Astrocyte of the hippocampus (primary cell): Measurements from ENCODE around the gene PIGT.
A peak's percentile ranks its signal among the peaks of the same experiment; 100 is the strongest.

Experiments used
- DNase-seq: peaks from one replicate; pipeline ENCODE4 v3.0.0; 2011; ENCODE audit warnings: low read depth, low spot score

The PIGT gene

DNA sequence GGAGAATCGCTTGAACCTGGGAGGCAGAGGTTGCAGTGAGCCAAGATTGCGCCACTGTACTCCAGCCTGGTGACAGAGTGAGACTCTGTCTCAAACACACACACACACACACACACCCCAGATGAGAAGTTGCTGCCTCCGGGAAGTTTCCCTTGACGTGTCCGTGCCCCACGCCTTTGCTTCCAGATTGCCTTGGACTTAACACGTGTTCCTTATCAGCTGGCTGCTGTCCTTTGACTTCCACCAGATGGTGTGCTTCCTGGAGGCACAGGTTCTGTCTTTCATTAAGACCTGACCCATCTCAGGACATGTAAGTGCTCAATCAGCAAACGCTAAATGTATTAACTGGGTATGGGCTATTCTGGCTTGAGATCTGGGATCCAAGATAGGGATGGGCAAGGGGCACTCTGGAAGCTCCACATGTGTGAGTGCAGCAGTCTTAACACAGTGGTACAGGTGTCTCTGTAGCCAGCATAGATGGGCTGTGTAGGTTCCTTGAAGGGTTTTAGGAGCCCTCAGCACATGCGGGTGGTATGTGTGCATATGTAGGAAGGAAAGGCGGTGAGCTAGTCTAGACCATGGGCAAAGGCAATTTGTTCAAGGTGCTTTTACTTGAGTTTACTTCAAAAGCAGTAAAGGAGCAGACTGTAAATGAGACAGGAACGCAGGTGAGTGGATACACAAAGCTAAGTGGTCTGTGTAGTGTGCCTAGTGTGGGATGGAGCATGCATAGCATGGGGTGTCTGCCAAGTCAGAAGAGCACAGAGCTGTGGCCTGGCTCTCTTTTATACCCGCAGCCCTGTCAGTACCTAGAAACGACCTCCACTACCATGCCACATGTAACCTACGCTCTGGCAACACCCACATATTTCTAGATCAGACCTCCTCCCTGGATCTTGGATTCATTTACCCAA is 11.6 kb downstream of the PIGT start:
- no peak for DNase-seq

DNA sequence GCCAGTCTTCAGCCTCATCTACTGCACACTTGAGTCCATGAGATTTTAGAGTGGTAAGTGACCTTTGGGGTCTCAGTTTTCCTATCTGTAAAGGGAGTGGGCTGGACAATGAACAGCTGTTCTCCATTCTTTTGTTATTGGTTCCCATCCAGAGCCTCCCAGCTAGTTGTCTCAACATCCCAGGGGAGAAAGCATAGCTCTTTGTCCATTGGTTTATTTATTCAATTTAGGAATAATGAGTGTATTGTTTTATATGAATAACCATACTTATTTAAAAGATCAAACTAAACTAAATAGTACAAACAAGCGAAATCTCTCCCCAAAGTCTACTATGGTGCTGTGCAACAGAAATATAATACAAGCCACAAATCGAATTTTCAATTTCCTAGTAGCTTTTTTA is 13.7 kb downstream of the PIGT start:
- DNase-seq, result no peak

DNA sequence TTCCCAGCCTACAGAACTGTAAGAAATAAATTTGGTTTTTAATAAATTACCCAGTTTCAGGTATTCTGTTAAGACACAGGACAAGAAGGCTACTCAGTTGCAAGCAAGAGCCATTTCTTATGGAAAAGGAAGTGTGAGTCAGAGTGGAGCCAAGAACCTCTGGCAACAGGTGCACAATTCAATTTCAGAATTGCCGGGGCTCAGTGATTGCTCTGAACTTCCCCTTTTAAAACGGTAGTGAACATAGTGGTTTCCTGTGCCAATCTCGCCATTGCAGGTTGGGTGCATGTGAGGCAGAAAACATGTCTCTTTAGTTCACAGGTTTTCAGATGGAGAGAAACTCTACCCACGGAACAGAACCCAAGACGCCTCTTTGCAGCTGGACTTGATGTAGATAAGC is 16.4 kb downstream of the PIGT start:
- DNase-seq, result no peak

- peak; percentile 79 for DNase-seq
Measured at GRCh38 chr20:45433316-45433715, 17.4 kb downstream of the PIGT start.

- DNase-seq, result no peak
Measured at GRCh38 chr20:45433976-45434375, 18.0 kb downstream of the PIGT start.

GRCh38 chr20:45436732-45437485 is 21.0 kb downstream of the PIGT start:
- peak; percentile 93 for DNase-seq

DNA sequence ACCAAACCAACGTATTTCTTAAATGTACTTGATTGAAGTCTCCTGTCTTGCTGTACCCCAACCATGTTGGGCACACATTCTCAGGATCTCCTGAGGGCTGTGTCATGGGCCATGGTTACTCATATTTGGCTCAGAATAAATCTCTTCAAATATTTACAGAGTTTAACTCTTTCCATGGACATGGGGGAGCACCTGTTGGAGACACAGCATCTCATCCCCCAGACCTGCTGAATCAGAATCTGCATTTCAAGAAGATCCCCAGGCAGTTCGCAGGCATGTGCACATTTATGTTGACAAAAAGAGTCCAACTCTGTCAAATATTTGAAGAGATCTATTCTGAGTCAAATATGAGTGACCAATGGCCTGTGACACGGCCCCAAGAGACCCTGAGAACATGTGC is 24.5 kb downstream of the PIGT start:
- no peak for DNase-seq

DNA sequence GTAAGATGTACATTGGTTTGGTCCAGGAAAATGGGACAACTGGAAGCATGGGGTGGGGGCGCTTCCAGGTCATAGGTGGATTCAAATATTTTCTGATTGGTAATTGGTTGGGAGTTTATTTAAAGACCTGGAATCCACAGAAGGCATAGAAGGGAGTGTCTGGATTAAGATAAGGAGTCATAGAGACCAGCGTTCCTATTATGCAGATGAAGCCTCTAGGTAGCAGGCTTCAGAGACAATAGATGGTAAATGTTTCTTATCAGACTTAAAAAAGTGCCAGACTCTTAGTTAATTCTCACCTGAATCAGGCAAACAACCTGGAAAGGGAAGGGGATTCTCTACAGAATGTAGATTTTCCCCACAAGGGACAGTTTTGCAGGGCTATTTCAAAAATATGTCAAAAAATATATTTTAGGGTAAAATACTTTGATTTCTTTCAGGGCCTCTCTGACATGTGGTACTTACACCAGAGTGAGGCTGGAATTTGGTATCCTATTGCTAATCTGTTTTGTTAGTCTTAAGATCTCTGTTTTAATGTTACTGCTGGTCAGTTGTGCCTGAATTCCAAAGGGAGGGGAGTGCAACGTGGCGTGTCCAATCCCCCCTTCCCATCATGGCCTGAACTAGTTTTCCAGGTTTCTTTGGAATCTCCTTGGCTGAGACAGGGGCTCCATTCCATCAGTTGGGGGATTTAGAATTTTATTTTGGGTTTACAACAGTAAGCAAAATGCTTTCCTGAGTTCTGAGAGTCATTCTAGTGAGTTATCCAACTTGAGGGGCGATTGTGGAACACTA is 25.1 kb downstream of the PIGT start:
- no peak for DNase-seq

- DNase-seq, result no peak
Measured at GRCh38 chr20:45441746-45442145, 25.8 kb downstream of the PIGT start.

DNA sequence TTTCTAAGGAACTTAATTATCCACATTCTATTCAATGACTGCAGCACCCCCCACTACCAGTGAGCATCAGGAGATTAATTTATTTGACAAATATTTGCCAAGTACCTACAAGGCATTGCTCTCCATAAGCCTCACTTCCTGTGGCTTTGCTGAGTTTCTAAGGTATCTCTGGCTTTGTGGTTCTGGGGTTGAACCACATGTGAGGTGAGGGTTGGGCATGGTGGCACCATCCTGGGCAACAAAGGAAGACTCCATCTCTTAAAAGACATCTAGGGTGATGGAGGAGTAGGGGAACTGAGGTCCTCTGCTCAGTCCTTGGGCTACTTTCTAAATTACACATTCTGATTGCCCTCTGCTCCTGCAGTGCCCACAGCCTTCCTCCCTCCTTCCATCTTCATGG is 28.1 kb downstream of the PIGT start:
- DNase-seq, result no peak

DNA sequence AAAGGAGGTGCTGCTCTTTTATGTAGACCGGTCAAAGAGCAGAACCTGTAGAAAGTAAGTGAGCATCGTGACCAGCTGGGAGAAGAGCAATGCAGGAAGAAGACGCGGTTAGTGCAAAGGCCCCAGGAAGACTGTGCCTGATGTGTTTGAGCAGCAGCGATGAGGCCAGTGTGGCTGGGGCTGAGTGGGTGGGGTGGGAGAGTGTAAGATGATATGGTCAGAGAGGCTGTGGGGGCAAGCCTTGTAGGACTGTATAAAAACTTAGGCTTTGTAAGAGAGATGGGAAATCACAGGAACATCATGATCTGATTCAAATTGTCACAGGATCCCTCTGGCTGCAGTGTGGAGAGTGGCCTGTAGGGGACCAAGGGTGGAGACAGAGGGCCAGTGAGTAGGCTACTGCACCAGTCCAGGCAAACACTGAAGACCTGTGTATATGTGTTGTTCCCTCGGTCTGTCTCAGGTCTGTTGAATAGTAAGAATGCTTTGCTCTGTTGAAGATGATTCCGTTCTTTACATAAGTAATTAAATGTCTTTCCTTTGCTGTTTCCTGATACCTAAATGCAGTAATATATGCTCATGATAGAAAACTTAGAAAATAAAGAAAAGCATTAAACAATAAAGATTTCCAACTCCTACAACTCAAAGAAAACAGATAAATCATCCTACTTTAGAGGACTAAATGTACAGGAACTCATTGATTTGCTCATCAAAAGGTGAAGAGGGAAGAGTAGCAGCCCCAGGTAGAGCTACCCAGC is 30.0 kb downstream of the PIGT start:
- peak; percentile 19 for DNase-seq

- no peak for DNase-seq
Measured at GRCh38 chr20:45448270-45448669, 32.3 kb downstream of the PIGT start.

DNA sequence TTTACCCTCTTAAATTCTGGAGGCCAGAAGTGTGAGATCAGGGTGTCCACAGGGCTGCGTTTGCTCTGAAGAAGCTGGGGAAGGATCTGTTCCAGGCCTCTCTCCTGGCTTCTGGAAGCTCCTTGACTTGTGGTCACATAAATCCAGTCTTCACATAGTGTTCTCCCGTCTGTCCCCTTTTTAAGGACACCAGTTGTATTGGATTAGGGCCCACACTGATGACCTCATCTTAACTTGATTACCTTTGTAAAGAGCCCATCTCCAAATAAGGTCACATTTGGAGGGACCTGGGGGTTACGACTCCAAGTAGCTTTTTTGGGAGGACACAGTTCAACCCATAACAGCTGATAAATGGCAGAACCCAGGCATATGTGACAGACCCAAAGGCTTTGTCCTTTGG is 33.6 kb downstream of the PIGT start:
- no peak for DNase-seq

- peak; percentile 52 for DNase-seq
Measured at GRCh38 chr20:45450097-45450818, 34.3 kb downstream of the PIGT start.

- no peak for DNase-seq
Measured at GRCh38 chr20:45452238-45452637, 36.3 kb downstream of the PIGT start.

DNA sequence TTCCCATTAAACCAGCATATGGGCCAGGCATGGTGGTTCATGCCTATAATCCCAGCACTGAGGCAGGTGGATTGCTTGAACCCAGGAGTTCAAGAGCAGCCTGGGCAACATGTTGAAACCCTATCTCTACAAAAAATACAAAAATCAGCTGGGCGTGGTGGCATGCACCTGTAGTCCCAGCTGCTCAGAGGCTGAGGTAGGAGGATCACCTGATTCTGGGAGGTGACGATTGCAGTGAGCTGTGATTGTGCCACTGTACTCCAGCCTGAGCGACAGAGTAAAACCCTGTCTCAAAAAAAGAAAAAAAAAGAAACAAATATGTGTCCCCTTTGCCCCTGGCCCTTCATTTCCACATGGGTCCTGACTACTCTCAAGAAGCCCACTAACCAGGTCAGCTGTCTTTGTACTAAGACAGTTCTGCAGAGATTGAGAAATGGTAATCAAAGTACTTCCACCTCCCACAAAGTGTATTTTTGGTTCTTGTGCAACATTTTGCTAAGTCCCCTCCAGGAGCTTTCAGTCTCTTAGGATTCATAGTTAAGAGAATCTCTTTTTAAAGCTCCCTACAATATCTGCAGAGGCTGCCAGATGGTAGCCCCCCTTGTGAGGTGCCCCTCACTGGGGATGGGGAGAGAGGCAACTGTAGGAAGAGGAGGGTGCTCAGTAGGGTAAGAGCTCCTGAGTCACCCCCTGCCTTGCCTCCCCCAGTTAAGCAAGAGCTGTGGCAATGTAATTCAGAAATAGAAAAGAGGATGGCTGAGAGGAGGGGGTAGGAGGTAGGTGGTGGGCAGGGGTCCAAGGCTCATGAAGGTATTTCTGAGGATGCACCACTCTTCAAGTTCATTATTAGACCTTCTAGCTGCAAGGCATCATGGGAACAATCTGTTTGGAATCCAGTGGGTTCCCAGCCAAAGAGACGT is 37.1 kb downstream of the PIGT start:
- DNase-seq, result no peak

DNA sequence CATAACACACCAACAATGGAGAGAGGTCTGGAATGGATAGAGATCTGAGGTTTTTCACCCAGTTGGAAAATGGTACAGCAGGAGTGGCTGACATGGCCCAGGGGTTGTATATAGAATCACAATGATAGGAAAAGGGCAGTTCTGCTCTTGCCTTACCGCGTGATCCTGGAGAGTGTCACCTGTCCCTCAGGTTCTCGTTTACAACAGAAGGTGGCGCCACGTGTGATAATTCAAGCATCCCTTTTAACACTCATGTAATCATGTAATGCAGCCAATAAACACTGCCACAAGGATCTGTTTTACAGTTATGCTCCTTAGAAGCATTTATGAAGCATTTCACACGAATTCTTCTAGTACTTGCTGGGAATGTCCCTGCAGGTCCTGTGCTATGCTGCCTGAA is 40.7 kb downstream of the PIGT start:
- DNase-seq, result no peak

DNA sequence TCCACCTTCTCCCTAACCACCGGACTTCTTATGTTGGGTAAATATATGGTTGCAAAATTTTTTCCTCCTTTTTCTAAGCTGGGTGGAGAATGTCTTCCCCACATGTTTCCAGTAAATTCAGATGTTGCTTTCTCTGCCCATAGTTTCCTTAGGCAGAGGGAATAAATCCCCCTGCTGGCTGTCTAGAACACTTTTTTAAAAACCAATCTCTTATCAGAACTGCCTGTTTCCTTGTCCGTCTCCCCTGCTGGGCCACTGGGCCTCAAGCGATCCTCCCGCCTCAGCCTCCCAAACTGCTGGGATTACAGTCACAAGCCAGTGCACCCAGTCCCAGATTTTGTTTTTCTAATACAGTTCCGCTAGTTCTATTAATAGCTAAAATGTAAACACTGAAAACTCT is 43.7 kb downstream of the PIGT start:
- no peak for DNase-seq

DNA sequence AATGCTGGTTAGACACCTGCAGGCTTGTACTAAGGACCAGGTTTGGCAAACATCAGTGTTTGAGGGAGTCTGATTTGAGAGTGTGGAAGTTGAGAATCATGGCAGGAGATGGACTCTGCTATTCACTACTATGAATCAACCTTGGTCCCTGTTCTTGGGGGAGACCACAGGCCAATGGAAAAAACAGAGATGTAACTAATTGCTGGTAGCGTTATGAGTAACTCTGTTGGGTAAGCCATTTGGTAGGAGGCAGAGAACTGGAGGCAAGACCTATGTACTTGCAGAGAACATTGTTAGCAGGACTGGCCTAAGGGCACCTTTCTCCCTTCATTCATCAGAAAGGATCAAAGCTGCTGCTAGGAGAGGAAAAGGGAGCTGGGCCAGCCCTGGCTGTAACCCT is 45.3 kb downstream of the PIGT start:
- no peak for DNase-seq
